ENCODE measurements around the gene LCN10.

Gene LCN10

DNA sequence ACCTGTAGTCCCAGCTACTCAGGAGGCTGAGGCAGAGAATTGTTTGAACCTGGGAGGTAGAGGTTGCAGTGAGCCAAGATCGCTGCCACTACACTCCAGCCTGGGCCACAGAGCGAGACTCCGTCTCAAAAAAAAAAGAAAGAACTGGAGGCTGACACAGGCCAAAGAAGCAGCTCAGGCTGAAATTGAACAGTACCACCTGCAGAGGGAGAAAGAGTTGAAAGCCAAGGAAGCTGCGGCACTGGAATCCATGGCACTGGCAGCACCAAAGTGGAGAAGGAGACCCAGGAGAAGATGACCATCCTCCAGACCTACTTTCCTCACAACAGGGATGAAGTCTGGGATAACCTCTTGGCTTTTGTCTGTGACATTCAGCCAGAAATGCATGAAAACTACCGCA is 37.1 kb upstream of the LCN10 start:
- peak; percentile 76 for ATAC-seq
- TF ChIP-seq ESRRG (CRISPR knock-in tag; IDR thresholded peaks at IDR 0.05) = no peak
- TF ChIP-seq, protein P1, sequence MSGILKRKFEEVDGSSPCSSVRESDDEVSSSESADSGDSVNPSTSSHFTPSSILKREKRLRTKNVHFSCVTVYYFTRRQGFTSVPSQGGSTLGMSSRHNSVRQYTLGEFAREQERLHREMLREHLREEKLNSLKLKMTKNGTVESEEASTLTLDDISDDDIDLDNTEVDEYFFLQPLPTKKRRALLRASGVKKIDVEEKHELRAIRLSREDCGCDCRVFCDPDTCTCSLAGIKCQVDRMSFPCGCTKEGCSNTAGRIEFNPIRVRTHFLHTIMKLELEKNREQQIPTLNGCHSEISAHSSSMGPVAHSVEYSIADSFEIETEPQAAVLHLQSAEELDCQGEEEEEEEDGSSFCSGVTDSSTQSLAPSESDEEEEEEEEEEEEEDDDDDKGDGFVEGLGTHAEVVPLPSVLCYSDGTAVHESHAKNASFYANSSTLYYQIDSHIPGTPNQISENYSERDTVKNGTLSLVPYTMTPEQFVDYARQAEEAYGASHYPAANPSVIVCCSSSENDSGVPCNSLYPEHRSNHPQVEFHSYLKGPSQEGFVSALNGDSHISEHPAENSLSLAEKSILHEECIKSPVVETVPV (CRISPR knock-in tag; IDR thresholded peaks at IDR 0.05) = no peak
- no peak for TF ChIP-seq CSDC2 (CRISPR knock-in tag; IDR thresholded peaks at IDR 0.05)
- no peak for TF ChIP-seq ZFP3 (CRISPR knock-in tag; IDR thresholded peaks at IDR 0.05)
- TF ChIP-seq CREB5 (CRISPR knock-in tag; IDR thresholded peaks at IDR 0.05; ENCODE audit: low read depth) = no peak
- TF ChIP-seq OSR1 (CRISPR knock-in tag; IDR thresholded peaks at IDR 0.05) = no peak
- TF ChIP-seq BACH2 (CRISPR knock-in tag; IDR thresholded peaks at IDR 0.05; ENCODE audit: borderline replicate concordance) = no peak
- TF ChIP-seq SNAI2 (CRISPR knock-in tag; IDR thresholded peaks at IDR 0.05) = no peak
- TF ChIP-seq ZC3H10 (CRISPR knock-in tag; IDR thresholded peaks at IDR 0.05) = no peak
- no peak for TF ChIP-seq ZNF70 (CRISPR knock-in tag; IDR thresholded peaks at IDR 0.05)
- TF ChIP-seq TSHZ2 (CRISPR knock-in tag; IDR thresholded peaks at IDR 0.05) = no peak

GRCh38 chr9:136777359-136777758 is 34.6 kb upstream of the LCN10 start:
- no peak for ATAC-seq

More at GRCh38 chr9:136777359-136777758, 34.6 kb upstream of the LCN10 start:
- TF ChIP-seq ISL1 (CRISPR knock-in tag; IDR thresholded peaks at IDR 0.05) = no peak
- no peak for TF ChIP-seq PPARA (CRISPR knock-in tag; IDR thresholded peaks at IDR 0.05; ENCODE audit: borderline replicate concordance)
- no peak for TF ChIP-seq CREB5 (CRISPR knock-in tag; IDR thresholded peaks at IDR 0.05; ENCODE audit: low read depth)
- TF ChIP-seq BACH2 (CRISPR knock-in tag; IDR thresholded peaks at IDR 0.05; ENCODE audit: borderline replicate concordance) = no peak
- TF ChIP-seq TOX (CRISPR knock-in tag; IDR thresholded peaks at IDR 0.05; ENCODE audit: borderline replicate concordance) = no peak
- TF ChIP-seq SNAI2 (CRISPR knock-in tag; IDR thresholded peaks at IDR 0.05) = no peak
- no peak for TF ChIP-seq TCF4 (CRISPR knock-in tag; IDR thresholded peaks at IDR 0.05; ENCODE audit: borderline replicate concordance)
- TF ChIP-seq CSDC2 (CRISPR knock-in tag; IDR thresholded peaks at IDR 0.05) = no peak
- TF ChIP-seq OSR1 (CRISPR knock-in tag; IDR thresholded peaks at IDR 0.05) = no peak
- TF ChIP-seq RARB (CRISPR knock-in tag; IDR thresholded peaks at IDR 0.05) = no peak
- TF ChIP-seq, protein P2, sequence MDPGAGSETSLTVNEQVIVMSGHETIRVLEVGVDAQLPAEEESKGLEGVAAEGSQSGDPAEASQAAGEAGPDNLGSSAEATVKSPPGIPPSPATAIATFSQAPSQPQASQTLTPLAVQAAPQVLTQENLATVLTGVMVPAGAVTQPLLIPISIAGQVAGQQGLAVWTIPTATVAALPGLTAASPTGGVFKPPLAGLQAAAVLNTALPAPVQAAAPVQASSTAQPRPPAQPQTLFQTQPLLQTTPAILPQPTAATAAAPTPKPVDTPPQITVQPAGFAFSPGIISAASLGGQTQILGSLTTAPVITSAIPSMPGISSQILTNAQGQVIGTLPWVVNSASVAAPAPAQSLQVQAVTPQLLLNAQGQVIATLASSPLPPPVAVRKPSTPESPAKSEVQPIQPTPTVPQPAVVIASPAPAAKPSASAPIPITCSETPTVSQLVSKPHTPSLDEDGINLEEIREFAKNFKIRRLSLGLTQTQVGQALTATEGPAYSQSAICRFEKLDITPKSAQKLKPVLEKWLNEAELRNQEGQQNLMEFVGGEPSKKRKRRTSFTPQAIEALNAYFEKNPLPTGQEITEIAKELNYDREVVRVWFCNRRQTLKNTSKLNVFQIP (CRISPR knock-in tag; IDR thresholded peaks at IDR 0.05; ENCODE audit: borderline replicate concordance, low read depth) = no peak
- no peak for TF ChIP-seq GLIS3 (CRISPR knock-in tag; IDR thresholded peaks at IDR 0.05)
- TF ChIP-seq ZC3H10 (CRISPR knock-in tag; IDR thresholded peaks at IDR 0.05) = no peak
- TF ChIP-seq ZFP30 (CRISPR knock-in tag; IDR thresholded peaks at IDR 0.05) = no peak
- TF ChIP-seq, protein P1 (CRISPR knock-in tag; IDR thresholded peaks at IDR 0.05) = no peak
- TF ChIP-seq ARNTL (CRISPR knock-in tag; IDR thresholded peaks at IDR 0.05; ENCODE audit: borderline replicate concordance, low read depth) = no peak
- TF ChIP-seq PATZ1 (CRISPR knock-in tag; IDR thresholded peaks at IDR 0.05; ENCODE audit: borderline replicate concordance) = no peak
- TF ChIP-seq ZFP3 (CRISPR knock-in tag; IDR thresholded peaks at IDR 0.05) = no peak
- TF ChIP-seq ZNF565 (CRISPR knock-in tag; conservative IDR thresholded peaks at IDR 0.05; ENCODE audit: low read depth) = no peak
- TF ChIP-seq ESRRG (CRISPR knock-in tag; IDR thresholded peaks at IDR 0.05) = no peak
